IMR-90 (cell line): ENCODE results near the gene PGS1. TPM values are rescaled to one million over a fixed set of nuclear protein-coding genes. Genes with fewer than 3 reads are reported as not detected.

Experiments
- ATAC-seq: fragments of 200-7000 bp; cut with Tn5 transposase; 2 replicates; pipeline ENCODE4 v1.9.1; 2020; ENCODE audit warnings: low read depth, mild to moderate bottlenecking, moderate library complexity
- BruUV-seq: library from RNA; stranded (reverse); fragments of 400-500 nt; replicated peaks from 2 replicates; lab custom pipeline; 2021; lab: Mats Ljungman, UMichigan
- CTCF ChIA-PET: fragments of 300-600 bp; formaldehyde crosslinking; extraction: SDS; loops from one replicate; lab custom pipeline; 2021; ENCODE audit warnings: antibody characterized with exemption; lab: Yijun Ruan, JAX
- POLR2A ChIA-PET: fragments of 300-600 bp; sonication (Branson Sonifier 250); formaldehyde crosslinking; loops from one replicate; lab custom pipeline; 2022; ENCODE audit warnings: antibody characterized with exemption; ENCODE audit not compliant: unreplicated experiment; lab: Charles Lee
- DNase-seq: peaks from one replicate; pipeline ENCODE4 v3.0.0; 2013
- H2AFZ ChIP-seq: replicated peaks from 2 replicates; pipeline ENCODE3; 2013; ENCODE audit warnings: low read length, mild to moderate bottlenecking; ENCODE audit not compliant: poor library complexity
- H2AK5ac ChIP-seq: 2 replicates; pipeline ENCODE4 v1.6.1; 2013; ENCODE audit warnings: low read depth, low read length, inconsistent platforms
- H2AK9ac ChIP-seq: replicated peaks from 2 replicates; pipeline ENCODE3; 2013; ENCODE audit warnings: mild to moderate bottlenecking, low read depth, low read length, moderate library complexity; ENCODE audit not compliant: poor library complexity
- H2BK120ac ChIP-seq: 2 replicates; pipeline ENCODE4 v1.6.1; 2013; ENCODE audit warnings: low read depth, low read length, inconsistent platforms
- H2BK15ac ChIP-seq: 3 replicates; pipeline ENCODE4 v1.6.1; 2013; ENCODE audit warnings: low read depth, low read length, inconsistent platforms
- H2BK20ac ChIP-seq: 2 replicates; pipeline ENCODE4 v1.6.1; 2013; ENCODE audit warnings: low read depth, mild to moderate bottlenecking, inconsistent platforms, low read length, moderate library complexity
- H2BK5ac ChIP-seq: 2 replicates; pipeline ENCODE4 v1.6.1; 2013; ENCODE audit warnings: mild to moderate bottlenecking, low read depth, low read length, inconsistent platforms; ENCODE audit not compliant: poor library complexity, severe bottlenecking
- H3K14ac ChIP-seq: replicated peaks from 2 replicates; pipeline ENCODE4 v1.6.1; 2013; ENCODE audit warnings: low read depth, low read length, inconsistent platforms
- H3K18ac ChIP-seq: 2 replicates; pipeline ENCODE4 v1.6.1; 2013; ENCODE audit warnings: low read depth, low read length, control low read depth
- H3K23ac ChIP-seq: 2 replicates; pipeline ENCODE4 v1.6.1; 2013; ENCODE audit warnings: low read depth, low read length, inconsistent platforms
- H3K27ac ChIP-seq: 2 replicates; pipeline ENCODE4 v1.5.1; 2013; ENCODE audit warnings: mild to moderate bottlenecking, control low read depth, low read length; ENCODE audit not compliant: insufficient read depth
- H3K27me3 ChIP-seq: 2 replicates; pipeline ENCODE4 v1.6.1; 2013; ENCODE audit warnings: low read length; ENCODE audit not compliant: control insufficient read depth, insufficient read depth
- H3K36me3 ChIP-seq: 2 replicates; pipeline ENCODE4 v1.6.1; 2013; ENCODE audit warnings: low read length, mixed read lengths; ENCODE audit not compliant: control insufficient read depth, insufficient read depth
- H3K4ac ChIP-seq: 2 replicates; pipeline ENCODE4 v1.6.1; 2013; ENCODE audit warnings: low read depth, low read length, inconsistent platforms
- H3K4me1 ChIP-seq: 2 replicates; pipeline ENCODE4 v1.6.1; 2013; ENCODE audit warnings: low read length, mixed read lengths; ENCODE audit not compliant: control insufficient read depth, insufficient read depth
- H3K4me2 ChIP-seq: 2 replicates; pipeline ENCODE4 v1.6.1; 2013; ENCODE audit warnings: low read depth, mild to moderate bottlenecking, control low read depth, low read length, moderate library complexity
- H3K4me3 ChIP-seq: 2 replicates; pipeline ENCODE4 v1.5.1; 2013; ENCODE audit warnings: low read depth, mild to moderate bottlenecking, control low read depth, low read length, moderate library complexity; ENCODE audit not compliant: insufficient read depth
- H3K56ac ChIP-seq: 2 replicates; pipeline ENCODE4 v1.6.1; 2013; ENCODE audit warnings: low read length, inconsistent platforms; ENCODE audit not compliant: insufficient read depth; ENCODE audit errors: extremely low read depth
- H3K79me1 ChIP-seq, 2 experiments: 2 replicates each; pipeline ENCODE4 v1.6.1; 2013; ENCODE audit warnings: low read length in 2 of 2, inconsistent platforms in 1 of 2, low read depth in 1 of 2
- H3K9ac ChIP-seq: 2 replicates; pipeline ENCODE4 v1.6.1; 2013; ENCODE audit warnings: low read depth, low read length, control low read depth
- H3K9me1 ChIP-seq: 2 replicates; pipeline ENCODE4 v1.6.1; 2013; ENCODE audit warnings: low read length, inconsistent platforms; ENCODE audit not compliant: insufficient read depth
- H3K9me3 ChIP-seq: 2 replicates; pipeline ENCODE4 v1.6.1; 2013; ENCODE audit warnings: low read length; ENCODE audit not compliant: control insufficient read depth, insufficient read depth
- H4K20me1 ChIP-seq: 2 replicates; pipeline ENCODE4 v1.6.1; 2013; ENCODE audit warnings: low read length, inconsistent platforms; ENCODE audit not compliant: insufficient read depth
- H4K5ac ChIP-seq: 2 replicates; pipeline ENCODE4 v1.6.1; 2013; ENCODE audit warnings: mild to moderate bottlenecking, low read depth, low read length, control low read depth
- H4K8ac ChIP-seq, 2 experiments: 2 replicates each; pipeline ENCODE4 v1.6.1; 2013; ENCODE audit warnings: low read depth in 2 of 2, low read length in 2 of 2, control low read depth in 1 of 2, inconsistent platforms in 1 of 2
- H4K91ac ChIP-seq: 2 replicates; pipeline ENCODE4 v1.6.1; 2013; ENCODE audit warnings: low read depth, low read length, inconsistent platforms; ENCODE audit not compliant: insufficient read depth
- BHLHE40 ChIP-seq: fragments of 150-350 bp; IDR thresholded peaks from 2 replicates; pipeline ENCODE4 v1.6.1; 2016; ENCODE audit warnings: mild to moderate bottlenecking, low read depth, low read length
- CEBPB ChIP-seq: IDR thresholded peaks from 2 replicates; pipeline ENCODE4 v1.6.1; 2012; ENCODE audit warnings: low read depth, low read length, improper control_type of control experiment
- CHD1 ChIP-seq: IDR thresholded peaks from 2 replicates; pipeline ENCODE4 v1.6.1; 2012; ENCODE audit warnings: low read depth, low read length, improper control_type of control experiment
- CTCF ChIP-seq: conservative IDR thresholded peaks from 2 replicates; pipeline ENCODE4 v1.5.1; 2012; ENCODE audit warnings: mild to moderate bottlenecking, low read depth, low read length, improper control_type of control experiment
- ELK1 ChIP-seq: fragments of 150-350 bp; IDR thresholded peaks from 2 replicates; pipeline ENCODE4 v1.6.1; 2016; ENCODE audit warnings: low read depth, mild to moderate bottlenecking, low read length, moderate library complexity, borderline replicate concordance
- FOS ChIP-seq: fragments of 150-350 bp; IDR thresholded peaks from 2 replicates; pipeline ENCODE4 v1.6.1; 2016; ENCODE audit warnings: low read depth, low read length
- MAFK ChIP-seq: IDR thresholded peaks from 2 replicates; pipeline ENCODE4 v1.6.1; 2012; ENCODE audit warnings: low read depth, low read length, improper control_type of control experiment
- MAZ ChIP-seq: IDR thresholded peaks from 2 replicates; pipeline ENCODE4 v1.6.1; 2012; ENCODE audit warnings: low read depth, mild to moderate bottlenecking, low read length, improper control_type of control experiment, moderate library complexity, borderline replicate concordance
- MXI1 ChIP-seq: IDR thresholded peaks from 2 replicates; pipeline ENCODE4 v1.6.1; 2012; ENCODE audit warnings: low read depth, mild to moderate bottlenecking, low read length, moderate library complexity, borderline replicate concordance
- NFE2L2 ChIP-seq: fragments of 150-350 bp; IDR thresholded peaks from 2 replicates; pipeline ENCODE4 v1.6.1; 2016; ENCODE audit warnings: low read depth, mild to moderate bottlenecking, low read length
- POLR2A ChIP-seq: IDR thresholded peaks from 2 replicates; pipeline ENCODE4 v1.6.1; 2012; ENCODE audit warnings: mild to moderate bottlenecking, low read depth, low read length
- RAD21 ChIP-seq: IDR thresholded peaks from 2 replicates; pipeline ENCODE4 v1.6.1; 2012; ENCODE audit warnings: low read length, improper control_type of control experiment
- RCOR1 ChIP-seq: IDR thresholded peaks from 2 replicates; pipeline ENCODE4 v1.6.1; 2012; ENCODE audit warnings: mild to moderate bottlenecking, low read length, improper control_type of control experiment; ENCODE audit not compliant: insufficient replicate concordance
- RFX5 ChIP-seq: IDR thresholded peaks from 2 replicates; pipeline ENCODE4 v1.8.0; 2012; ENCODE audit warnings: low read depth, mild to moderate bottlenecking, low read length, moderate library complexity
- SMC3 ChIP-seq: fragments of 150-350 bp; IDR thresholded peaks from 2 replicates; pipeline ENCODE4 v1.6.1; 2016; ENCODE audit warnings: low read depth, mild to moderate bottlenecking, antibody characterized with exemption, low read length, moderate library complexity
- USF2 ChIP-seq: fragments of 150-350 bp; IDR thresholded peaks from 2 replicates; pipeline ENCODE4 v1.6.1; 2017; ENCODE audit warnings: mild to moderate bottlenecking, antibody characterized with exemption, low read length, low read depth
- WGBS, 2 experiments: methylation state at CpG; one replicate each; pipeline versions ENCODE4 v1.1.5 to v1.1.7; 2013; ENCODE audit warnings: missing lambda C conversion rate in 2 of 2; ENCODE audit not compliant: insufficient read length in 1 of 2; ENCODE audit errors: extremely low coverage in 2 of 2; 5-methylcytosine and 5-hydroxymethylcytosine counted together
- dilution Hi-C: fragments of 300-500 bp; cut with HindIII; formaldehyde crosslinking; loops from one replicate; pipeline ENCODE4 v1.14.3; 2018; ENCODE audit warnings: low sequenced_read_pairs; ENCODE audit not compliant: unreplicated experiment
- in situ Hi-C: fragments of 300-500 bp; cut with MboI; formaldehyde crosslinking; loops from 3 replicates; pipeline ENCODE4 v1.14.3; 2019; ENCODE audit warnings: low sequenced_read_pairs, inconsistent platforms, mixed read lengths
- intact Hi-C: fragments of 100-400 bp; cut with micrococcal nuclease; formaldehyde crosslinking; loops from 2 replicates; pipeline ENCODE4 v1.10.0; 2022
- polyA plus RNA-seq, 3 experiments: library from polyadenylated mRNA; depleted of rRNA; stranded (reverse); fragments of >200 nt; gene quantifications; 2 replicates each; pipeline ENCODE4 v1.2.3, GENCODE V29; 2012; ENCODE audit warnings: low replicate concordance in 1 of 3
- total RNA-seq: library from RNA; depleted of rRNA; stranded (reverse); fragments of >200 nt; gene quantifications from 2 replicates; pipeline ENCODE4 v1.2.3, GENCODE V29; 2012

PGS1 gene
- total and polyA plus RNA-seq, 2 of the 4 experiments (the other 2 are of a cell fraction), result 18.5 to 43.2 TPM

- Histone ChIP-seq H2AFZ (no peak overlapping the region), H3K4me1 (no peaks in the 10 kb centered on the region), H3K27ac (no peak overlapping the region), H2AK5ac (no peak overlapping the region), H3K36me3 (no peaks in the 10 kb centered on the region), H3K27me3 (peaks cover 7% of the 10 kb centered on the region), H3K18ac (no peak overlapping the region), H4K91ac (no peak overlapping the region), H4K20me1 (no peaks in the 10 kb centered on the region), H2BK15ac (no peak overlapping the region), H4K5ac (no peak overlapping the region), H3K23ac (no peak overlapping the region), H3K9me1 (no peaks in the 10 kb centered on the region), H2BK120ac (no peak overlapping the region), H3K56ac (no peak overlapping the region), H2BK20ac (no peak overlapping the region), H3K4me2 (no peak overlapping the region), H3K4ac (no peak overlapping the region), H3K79me1 (no peaks in the 10 kb centered on the region), H2AK9ac (no peak overlapping the region), H3K9me3 (no peaks in the 10 kb centered on the region), H3K9ac (no peak overlapping the region), H3K4me3 (no peak overlapping the region), H4K8ac (no peak overlapping the region), H3K14ac (no peak overlapping the region), H2BK5ac (no peak overlapping the region)
- POLR2A ChIA-PET, result no interaction called here
- WGBS, 2 experiments, result 83% methylated on average over 1 of the region's 6 CpGs; no CpG with 5 or more reads in 1 of the 2 experiments
- in situ Hi-C loops (no loop called here), intact Hi-C loops (no loop called here), dilution Hi-C loops (no loop called here)
- no peak for TF ChIP-seq NFE2L2
- no peak for TF ChIP-seq POLR2A
- TF ChIP-seq RFX5, result no peak
- no peak for TF ChIP-seq ELK1
- no peak for TF ChIP-seq CHD1
- TF ChIP-seq BHLHE40, result no peak
- TF ChIP-seq SMC3, result no peak
- no peak for TF ChIP-seq RAD21
- TF ChIP-seq USF2, result no peak
- TF ChIP-seq FOS, result no peak
- TF ChIP-seq MAFK, result no peak
- TF ChIP-seq CEBPB, result no peak
- TF ChIP-seq MAZ, result no peak
- TF ChIP-seq RCOR1, result no peak
- no peak for TF ChIP-seq MXI1
- TF ChIP-seq CTCF, result no peak
- DNase-seq, result no peak
- no TSS peak for BruUV-seq
- CTCF ChIA-PET, result no interaction called here
- ATAC-seq, result no peak
Measured at GRCh38 chr17:78461799-78462053, 83.3 kb downstream of the PGS1 start.
